GM12873 (cell line): ENCODE data around the gene PROM1.

Source experiments
- CTCF ChIP-seq: IDR thresholded peaks from 2 replicates; pipeline ENCODE4 v1.5.1; 2012; ENCODE audit warnings: low read depth, mild to moderate bottlenecking, moderate library complexity, low read length, control low read depth; ENCODE audit not compliant: insufficient read depth; ENCODE audit errors: missing control alignments

The PROM1 gene

GRCh38 chr4:15955670-15956069, 128.2 kb downstream of the PROM1 start:
- no peak for TF ChIP-seq CTCF

- TF ChIP-seq CTCF: no peak
These were observed 130.2 kb downstream of the PROM1 start for GRCh38 chr4:15953625-15954024.

GRCh38 chr4:15951781-15952180, 132.0 kb downstream of the PROM1 start:
- TF ChIP-seq CTCF: no peak

- no peak for TF ChIP-seq CTCF
These were observed 135.0 kb downstream of the PROM1 start for GRCh38 chr4:15948826-15949225.

- TF ChIP-seq CTCF: no peak
These were observed 136.1 kb downstream of the PROM1 start for GRCh38 chr4:15947684-15948083.

GRCh38 chr4:15945516-15945915, 138.3 kb downstream of the PROM1 start:
- no peak for TF ChIP-seq CTCF

- TF ChIP-seq CTCF: no peak
These were observed 138.9 kb downstream of the PROM1 start for GRCh38 chr4:15944895-15945294.
